Esophagus muscularis mucosa (tissue), 3 donors: ENCODE measurements around the gene ERBB4.

Source experiments
- POLR2A ChIP-seq: fragments of 450-650 bp; IDR thresholded peaks from one replicate; pipeline ENCODE4 v1.6.1; 2017; ENCODE audit warnings: antibody characterized with exemption, moderate library complexity, mild to moderate bottlenecking, low read depth
- POLR2AphosphoS5 ChIP-seq, 2 donors: sonication (generic); formaldehyde crosslinking; IDR thresholded peaks; one replicate each; pipeline ENCODE4 v1.6.1; 2017; ENCODE audit warnings: antibody characterized with exemption in 2 of 2
- TF ChIP-seq, protein P1 (sequence below), 3 experiments: fragments of 200-600 bp in 2 of 3; fragments of 450-650 bp in 1 of 3; sonication (generic) in 2 of 3; IDR thresholded peaks; one replicate each; pipeline ENCODE4 v1.5.1; 2017 to 2019; ENCODE audit warnings: antibody characterized with exemption in 3 of 3, mild to moderate bottlenecking in 2 of 3, moderate library complexity in 1 of 3

- TF ChIP-seq, protein P1, sequence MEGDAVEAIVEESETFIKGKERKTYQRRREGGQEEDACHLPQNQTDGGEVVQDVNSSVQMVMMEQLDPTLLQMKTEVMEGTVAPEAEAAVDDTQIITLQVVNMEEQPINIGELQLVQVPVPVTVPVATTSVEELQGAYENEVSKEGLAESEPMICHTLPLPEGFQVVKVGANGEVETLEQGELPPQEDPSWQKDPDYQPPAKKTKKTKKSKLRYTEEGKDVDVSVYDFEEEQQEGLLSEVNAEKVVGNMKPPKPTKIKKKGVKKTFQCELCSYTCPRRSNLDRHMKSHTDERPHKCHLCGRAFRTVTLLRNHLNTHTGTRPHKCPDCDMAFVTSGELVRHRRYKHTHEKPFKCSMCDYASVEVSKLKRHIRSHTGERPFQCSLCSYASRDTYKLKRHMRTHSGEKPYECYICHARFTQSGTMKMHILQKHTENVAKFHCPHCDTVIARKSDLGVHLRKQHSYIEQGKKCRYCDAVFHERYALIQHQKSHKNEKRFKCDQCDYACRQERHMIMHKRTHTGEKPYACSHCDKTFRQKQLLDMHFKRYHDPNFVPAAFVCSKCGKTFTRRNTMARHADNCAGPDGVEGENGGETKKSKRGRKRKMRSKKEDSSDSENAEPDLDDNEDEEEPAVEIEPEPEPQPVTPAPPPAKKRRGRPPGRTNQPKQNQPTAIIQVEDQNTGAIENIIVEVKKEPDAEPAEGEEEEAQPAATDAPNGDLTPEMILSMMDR (IDR thresholded peaks at IDR 0.05) = no peak
- no peak for TF ChIP-seq POLR2AphosphoS5 (IDR thresholded peaks at IDR 0.05)
- TF ChIP-seq POLR2A = no peak
These were observed 1065.5 kb downstream of the ERBB4 start for GRCh38 chr2:211473116-211473515.
